ENCODE data around the gene SOX5.
"Not testable (repeated sequence)": the region's sequence is repeated elsewhere in the genome, so short reads cannot be mapped to it uniquely, and the experiment has no call there.

SOX5 gene

DNA sequence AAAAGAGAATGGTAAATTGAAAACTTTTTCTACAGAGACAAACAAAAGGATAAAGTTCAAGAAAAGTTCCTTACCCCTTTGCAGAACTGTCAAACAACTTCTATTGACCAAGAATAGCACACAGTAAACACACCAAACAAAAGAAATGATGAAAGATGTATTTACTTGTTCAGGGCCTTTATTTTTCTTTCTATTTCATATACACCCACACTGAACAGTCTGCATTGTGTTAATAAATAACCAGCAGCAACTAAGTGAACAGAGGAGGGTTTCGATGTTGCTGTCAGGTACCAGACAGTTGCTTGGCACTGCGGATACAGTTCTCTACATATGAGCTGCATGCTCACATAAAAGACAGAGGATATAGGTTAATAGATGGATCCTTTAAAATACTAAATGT is 122.1 kb downstream of the SOX5 start:
- no peak for DNase-seq

DNA sequence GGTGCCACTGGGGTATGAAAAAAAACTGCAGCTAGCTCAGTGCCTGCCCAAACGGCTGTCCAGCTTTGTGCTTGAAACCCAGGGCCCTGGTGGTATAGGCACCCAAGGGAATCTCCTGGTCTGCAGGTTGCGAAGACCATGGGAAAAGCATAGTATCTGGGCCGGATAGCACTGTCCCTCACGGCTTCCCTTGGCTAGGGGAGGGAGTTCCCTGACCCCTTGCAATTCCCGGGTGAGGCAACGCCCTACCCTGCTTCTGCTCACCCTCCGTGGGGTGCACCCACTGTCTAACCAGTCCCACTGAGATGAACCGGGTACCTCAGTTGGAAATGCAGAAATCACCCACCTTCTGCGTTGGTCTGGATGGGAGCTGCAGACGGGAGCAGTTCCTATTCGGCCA is 124.3 kb downstream of the SOX5 start:
- not testable (repeated sequence) for DNase-seq

- DNase-seq: no peak
Measured at GRCh38 chr12:23824358-23824757, 125.1 kb downstream of the SOX5 start.

GRCh38 chr12:23822883-23823282 is 126.6 kb downstream of the SOX5 start:
- not testable (repeated sequence) for DNase-seq

GRCh38 chr12:23817345-23817744 is 132.1 kb downstream of the SOX5 start:
- no peak for DNase-seq

DNA sequence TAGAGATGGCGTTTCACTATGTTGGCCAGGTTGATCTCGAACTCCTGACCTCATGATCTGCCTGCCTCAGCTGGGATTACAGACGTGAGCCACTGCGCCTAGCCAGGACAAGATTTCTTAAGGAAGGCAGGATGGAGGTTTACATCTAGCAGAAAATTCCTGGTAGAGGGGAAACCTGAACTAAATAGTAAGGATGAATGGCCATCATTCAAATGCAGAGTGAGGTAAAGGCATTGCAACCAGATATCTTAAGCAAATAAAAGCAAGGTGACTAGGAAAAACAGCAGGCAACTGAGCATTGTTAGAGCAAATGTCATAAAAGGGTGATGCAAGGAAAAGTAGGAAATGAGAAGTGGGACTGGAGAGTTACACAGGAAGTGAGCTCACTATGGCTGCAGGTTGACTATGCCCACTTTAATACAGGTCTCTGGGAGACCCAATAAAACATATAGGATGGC is 133.0 kb downstream of the SOX5 start:
- no peak for DNase-seq

- DNase-seq: no peak
Measured at GRCh38 chr12:23815810-23816209, 133.7 kb downstream of the SOX5 start.

DNA sequence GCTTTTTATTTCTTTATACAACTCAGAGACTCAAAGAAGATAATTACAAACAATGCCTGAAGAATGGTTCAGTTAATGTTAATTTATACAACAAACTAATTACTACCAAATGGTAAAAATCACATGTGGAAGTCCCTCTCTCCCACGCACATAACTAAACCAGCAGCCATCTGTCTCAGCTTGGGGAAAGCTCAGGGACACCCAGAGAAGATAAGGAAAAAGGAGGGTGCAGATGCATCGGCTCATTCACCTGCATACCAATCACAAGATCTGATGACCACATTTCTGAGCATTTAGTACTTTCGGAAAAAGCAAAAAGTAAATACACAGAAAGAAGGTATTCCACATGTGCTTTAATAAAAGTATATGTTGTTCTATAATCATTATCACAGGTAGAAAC is 136.3 kb downstream of the SOX5 start:
- no peak for DNase-seq

GRCh38 chr12:23810329-23810902 is 139.1 kb downstream of the SOX5 start:
- DNase-seq: no peak

DNA sequence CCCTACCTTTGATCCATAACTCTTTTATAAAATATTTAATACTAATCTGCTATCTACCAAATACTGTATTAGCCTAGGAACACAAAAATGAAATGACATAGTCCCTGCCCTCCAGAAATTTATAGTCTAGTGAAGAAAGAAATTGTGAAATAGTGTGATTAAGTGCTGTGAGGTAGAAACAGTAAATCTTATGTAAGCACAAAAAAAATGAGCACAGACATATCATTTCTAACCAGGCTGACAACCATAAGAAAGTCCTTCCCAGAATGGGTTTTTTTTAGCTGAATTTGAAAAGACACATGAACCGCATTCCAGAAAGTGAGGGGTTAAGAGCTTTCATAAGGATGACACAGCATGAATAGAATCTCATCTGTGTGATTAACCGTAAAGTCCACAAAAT is 145.9 kb downstream of the SOX5 start:
- no peak for DNase-seq

DNA sequence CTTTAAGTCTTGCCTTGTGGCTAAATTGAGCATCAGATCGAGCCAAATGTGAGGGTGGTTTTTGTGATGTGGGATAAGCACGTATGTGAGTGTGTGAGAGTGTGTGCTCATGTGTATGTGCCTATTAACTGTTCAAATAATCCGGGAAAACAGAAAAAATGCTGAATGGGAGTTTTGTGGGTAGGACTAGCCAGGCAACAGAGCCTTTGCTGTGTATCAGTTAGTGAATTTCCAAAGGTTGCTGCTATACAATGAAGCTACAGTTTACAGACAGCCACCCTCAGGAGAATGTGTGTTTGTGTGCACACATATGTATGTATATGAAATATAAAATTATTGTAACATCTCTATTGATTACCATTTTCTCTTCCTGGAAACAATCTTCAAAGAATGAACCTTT is 154.0 kb downstream of the SOX5 start:
- no peak for DNase-seq

GRCh38 chr12:23781118-23781517 is 168.4 kb downstream of the SOX5 start:
- DNase-seq: no peak

DNA sequence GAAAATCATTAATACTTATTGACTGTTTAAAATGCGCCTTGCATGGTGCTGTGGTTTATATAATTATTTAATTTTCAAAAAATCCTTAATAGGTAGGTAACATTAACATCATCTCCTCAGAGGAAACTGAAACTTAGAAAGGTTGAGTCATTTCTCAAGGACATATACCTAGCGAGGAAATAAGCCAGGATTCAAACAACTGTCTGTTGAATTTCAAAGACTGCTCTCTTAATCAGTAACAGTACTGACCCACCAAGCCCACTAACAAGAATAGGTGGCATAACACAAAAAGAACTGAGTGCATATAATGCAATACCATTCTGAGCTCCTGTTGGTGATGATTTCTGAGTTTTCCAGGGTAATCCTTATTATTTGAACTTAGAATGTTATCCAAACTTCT is 174.3 kb downstream of the SOX5 start:
- DNase-seq: no peak

GRCh38 chr12:23771240-23771949 is 178.1 kb downstream of the SOX5 start:
- DNase-seq: no peak

- no peak for DNase-seq
Measured at GRCh38 chr12:23770202-23770938, 179.1 kb downstream of the SOX5 start.

GRCh38 chr12:23767834-23768233 is 181.6 kb downstream of the SOX5 start:
- no peak for DNase-seq

GRCh38 chr12:23763724-23764123 is 185.7 kb downstream of the SOX5 start:
- DNase-seq: no peak

DNA sequence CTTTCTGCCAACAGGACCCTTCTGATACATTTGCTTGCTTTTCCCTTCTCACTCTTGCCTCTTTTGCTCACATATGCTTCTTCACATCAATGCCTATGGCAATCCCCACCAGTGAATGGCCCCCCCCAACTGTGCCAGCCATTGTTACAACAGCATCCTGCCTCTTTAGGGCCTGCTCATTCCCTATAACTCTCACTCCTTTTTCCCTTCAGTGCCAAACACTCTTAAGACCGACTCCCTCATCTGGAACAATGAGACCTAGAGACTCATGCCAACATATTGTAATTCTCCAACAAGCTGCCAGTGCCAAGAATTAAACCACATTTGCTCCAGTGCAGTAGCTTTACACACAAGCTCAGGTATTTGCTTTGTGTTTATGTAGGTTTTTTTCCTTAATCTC is 189.0 kb downstream of the SOX5 start:
- DNase-seq: no peak

GRCh38 chr12:23758608-23759007 is 190.9 kb downstream of the SOX5 start:
- DNase-seq: no peak

GRCh38 chr12:23757541-23757962 is 191.9 kb downstream of the SOX5 start:
- DNase-seq: no peak

- DNase-seq: no peak
Measured at GRCh38 chr12:23756416-23756815, 193.1 kb downstream of the SOX5 start.

DNA sequence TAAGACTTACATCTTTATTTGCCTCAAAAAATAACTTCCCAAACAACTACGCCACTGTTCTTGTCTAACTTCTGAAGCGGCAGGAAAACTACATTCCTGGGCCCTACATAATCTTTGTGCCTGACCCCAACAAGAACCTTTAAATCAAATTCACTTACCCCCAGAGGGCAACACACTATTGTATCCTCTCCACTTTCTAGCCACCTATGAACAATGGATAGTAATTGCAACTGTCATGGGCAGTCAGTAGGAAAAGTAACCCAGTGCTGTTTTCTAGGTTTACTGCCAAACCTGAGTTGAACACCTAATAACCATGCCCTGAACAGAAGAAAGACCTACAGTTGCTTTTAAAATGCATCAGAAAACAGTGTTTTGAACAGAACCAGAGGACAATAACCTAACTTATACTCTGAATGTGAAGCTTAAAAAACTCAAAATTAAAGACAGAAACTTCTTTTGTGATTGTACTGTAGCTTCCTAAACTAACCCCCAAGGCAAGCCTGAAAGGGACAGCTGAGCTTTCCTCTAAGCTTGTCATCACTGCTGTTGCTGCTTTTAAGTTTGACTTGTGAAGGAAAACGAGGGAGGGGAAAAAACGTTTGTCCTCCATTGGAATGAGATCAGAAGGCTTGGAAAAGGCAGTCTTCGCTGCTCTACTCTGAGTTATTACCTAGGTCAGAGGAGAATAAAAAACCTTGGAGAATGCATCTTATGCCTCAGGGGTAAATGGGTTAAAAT is 195.7 kb downstream of the SOX5 start:
- DNase-seq: no peak

DNA sequence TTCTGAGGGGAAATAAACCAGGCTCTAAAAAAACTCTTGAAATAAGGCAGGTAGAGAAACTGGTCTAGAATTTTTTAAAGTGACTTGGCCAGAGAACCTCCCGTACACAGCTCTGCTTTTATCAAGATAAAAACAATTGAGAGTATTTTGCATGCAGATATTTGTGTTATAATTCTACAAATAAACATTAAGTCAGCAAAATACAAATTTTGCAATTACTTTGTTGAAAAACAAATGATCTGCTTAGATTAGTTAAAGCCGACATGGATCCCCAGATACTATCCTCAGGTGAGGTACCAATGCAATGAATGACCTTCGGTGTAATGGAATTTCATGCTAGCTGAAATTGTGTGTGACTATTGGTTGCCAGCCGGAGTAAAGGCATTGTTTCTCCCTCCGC is 197.2 kb downstream of the SOX5 start:
- DNase-seq: no peak
